Muscle layer of colon (tissue), 2 donors: ENCODE measurements around the gene ARGFX.

ENCODE experiments used
- H3K27ac ChIP-seq: one replicate; pipeline ENCODE4 v1.7.0; 2013; ENCODE audit warnings: low read depth, mild to moderate bottlenecking, low read length, moderate library complexity
- H3K27me3 ChIP-seq, 2 donors: one replicate each; pipeline ENCODE4 v1.7.0; 2013; ENCODE audit warnings: low read length in 2 of 2, mild to moderate bottlenecking in 2 of 2; ENCODE audit not compliant: insufficient read depth in 2 of 2, control insufficient read depth in 1 of 2
- H3K36me3 ChIP-seq: one replicate; pipeline ENCODE4 v1.7.0; 2013; ENCODE audit warnings: mild to moderate bottlenecking, low read length; ENCODE audit not compliant: insufficient read depth
- H3K4me1 ChIP-seq: one replicate; pipeline ENCODE4 v1.7.0; 2013; ENCODE audit warnings: mild to moderate bottlenecking, low read length; ENCODE audit not compliant: insufficient read depth
- H3K4me3 ChIP-seq, 2 donors: one replicate each; pipeline ENCODE4 v1.7.0; 2013; ENCODE audit warnings: low read length in 2 of 2, low read depth in 1 of 2, mild to moderate bottlenecking in 1 of 2, moderate library complexity in 1 of 2
- H3K9ac ChIP-seq: one replicate; pipeline ENCODE4 v1.7.0; 2013; ENCODE audit warnings: low read length
- H3K9me3 ChIP-seq: one replicate; pipeline ENCODE4 v1.7.0; 2013; ENCODE audit warnings: mild to moderate bottlenecking, low read length
- donor health status: abdominal sarcoma.
- donor health status: Adenocarcinoma of cecum.

ARGFX gene

GRCh38 chr3:121567649-121568048 is at the start of gene ARGFX:
Gene ARGFX, plus strand, starts transcription at chr3:121567949. Its CDS starts 2,765 bp downstream, at chr3:121570714.
- Histone ChIP-seq H3K36me3 (no peaks in the 10 kb centered on the region), H3K27ac (no peak within 1 kb of the TSS), H3K9me3 (no peaks in the 10 kb centered on the region), H3K4me1 (no peaks in the 10 kb centered on the region), H3K27me3 (no peaks in the 10 kb centered on the region), H3K9ac (no peak within 1 kb of the TSS), H3K4me3 (no peak within 1 kb of the TSS)

DNA sequence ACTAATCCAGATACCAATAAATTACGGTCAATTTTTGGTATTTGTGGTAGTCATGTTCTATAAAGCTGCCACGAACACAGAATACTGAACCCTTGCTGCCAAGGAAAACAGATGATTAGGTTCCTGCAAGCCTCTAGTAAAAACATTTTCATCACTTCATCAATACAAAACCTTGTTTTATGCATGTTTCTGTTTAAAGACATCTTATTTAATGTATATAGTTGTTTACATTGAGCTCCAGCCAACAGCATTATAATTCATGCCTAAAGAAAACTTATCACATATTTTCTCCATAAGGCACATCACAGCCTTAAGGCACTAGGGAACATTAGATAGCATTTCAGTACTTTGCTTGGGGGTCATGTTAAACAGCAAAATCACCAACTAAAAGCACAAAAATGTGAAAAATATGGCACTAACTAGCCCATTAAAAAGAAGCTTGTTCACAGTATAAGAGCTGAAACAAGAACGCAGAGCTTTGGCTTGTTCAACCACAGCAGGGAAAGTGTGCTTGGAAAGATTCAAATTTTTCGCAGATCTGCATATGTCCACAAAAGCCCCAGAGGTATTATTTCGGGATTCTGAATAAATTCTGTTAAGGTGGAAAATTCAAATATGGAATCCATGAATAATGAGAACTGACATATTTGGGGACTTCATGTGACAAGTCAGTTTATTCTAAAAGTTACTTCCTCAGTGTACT is 49.6 kb upstream of the ARGFX start:
- no peaks in the 10 kb centered on the region for H3K9me3 ChIP-seq
- no peaks in the 10 kb centered on the region for H3K36me3 ChIP-seq
- H3K27me3 ChIP-seq, result no peaks in the 10 kb centered on the region
- H3K9ac ChIP-seq, result no peak overlapping the region
- H3K27ac ChIP-seq, result no peak overlapping the region
- H3K4me3 ChIP-seq, result no peak overlapping the region
- no peaks in the 10 kb centered on the region for H3K4me1 ChIP-seq

- H3K4me1 ChIP-seq, result no peaks in the 10 kb centered on the region
- no peak overlapping the region for H3K9ac ChIP-seq
- no peak overlapping the region for H3K4me3 ChIP-seq
- H3K9me3 ChIP-seq, result no peaks in the 10 kb centered on the region
- no peaks in the 10 kb centered on the region for H3K36me3 ChIP-seq
- H3K27me3 ChIP-seq, result no peaks in the 10 kb centered on the region
- H3K27ac ChIP-seq, result no peak overlapping the region
Measured at GRCh38 chr3:121520510-121520909, 47.2 kb upstream of the ARGFX start.

- no peak overlapping the region for H3K27ac ChIP-seq
- no peak overlapping the region for H3K9ac ChIP-seq
- H3K27me3 ChIP-seq, result no peaks in the 10 kb centered on the region
- H3K4me1 ChIP-seq, result no peaks in the 10 kb centered on the region
- H3K4me3 ChIP-seq, result no peak overlapping the region
- no peaks in the 10 kb centered on the region for H3K36me3 ChIP-seq
- H3K9me3 ChIP-seq, result no peaks in the 10 kb centered on the region
Measured at GRCh38 chr3:121529308-121529707, 38.4 kb upstream of the ARGFX start.

DNA sequence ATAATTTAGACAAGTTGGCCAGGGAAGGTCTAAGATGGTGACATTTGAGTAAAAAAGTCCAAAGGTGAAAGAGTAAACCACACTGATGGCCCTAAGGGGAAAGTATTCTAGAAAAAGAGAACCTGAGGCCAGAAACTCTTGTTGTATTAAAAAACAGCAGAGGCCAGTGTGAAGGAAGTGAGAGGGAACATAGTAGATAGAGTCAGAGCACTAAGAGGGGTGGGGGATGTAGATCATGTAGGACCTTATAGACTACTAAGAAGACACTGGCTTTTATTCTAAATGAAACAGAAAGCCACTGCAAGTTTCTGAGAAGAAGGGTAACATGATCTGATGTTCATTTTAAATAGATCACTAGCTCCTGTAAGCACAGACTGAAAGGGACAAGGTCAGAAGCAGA is 36.5 kb upstream of the ARGFX start:
- Histone ChIP-seq H3K9me3 (no peaks in the 10 kb centered on the region), H3K27me3 (no peaks in the 10 kb centered on the region), H3K36me3 (no peaks in the 10 kb centered on the region), H3K4me1 (no peaks in the 10 kb centered on the region), H3K4me3 (no peak overlapping the region), H3K27ac (no peak overlapping the region), H3K9ac (no peak overlapping the region)

GRCh38 chr3:121542924-121543323 is 24.8 kb upstream of the ARGFX start:
- no peak overlapping the region for H3K9ac ChIP-seq
- H3K9me3 ChIP-seq, result no peaks in the 10 kb centered on the region
- no peaks in the 10 kb centered on the region for H3K27me3 ChIP-seq
- no peaks in the 10 kb centered on the region for H3K36me3 ChIP-seq
- H3K27ac ChIP-seq, result no peak overlapping the region
- peaks cover 6% of the 10 kb centered on the region for H3K4me1 ChIP-seq
- H3K4me3 ChIP-seq, result no peak overlapping the region

- Histone ChIP-seq H3K4me3 (peak overlapping the region; percentile 49 to 88), H3K9ac (no peak overlapping the region), H3K9me3 (no peaks in the 10 kb centered on the region), H3K27ac (no peak overlapping the region), H3K4me1 (peaks cover 6% of the 10 kb centered on the region), H3K27me3 (no peaks in the 10 kb centered on the region), H3K36me3 (no peaks in the 10 kb centered on the region)
Measured at GRCh38 chr3:121545049-121545573, 22.6 kb upstream of the ARGFX start.

DNA sequence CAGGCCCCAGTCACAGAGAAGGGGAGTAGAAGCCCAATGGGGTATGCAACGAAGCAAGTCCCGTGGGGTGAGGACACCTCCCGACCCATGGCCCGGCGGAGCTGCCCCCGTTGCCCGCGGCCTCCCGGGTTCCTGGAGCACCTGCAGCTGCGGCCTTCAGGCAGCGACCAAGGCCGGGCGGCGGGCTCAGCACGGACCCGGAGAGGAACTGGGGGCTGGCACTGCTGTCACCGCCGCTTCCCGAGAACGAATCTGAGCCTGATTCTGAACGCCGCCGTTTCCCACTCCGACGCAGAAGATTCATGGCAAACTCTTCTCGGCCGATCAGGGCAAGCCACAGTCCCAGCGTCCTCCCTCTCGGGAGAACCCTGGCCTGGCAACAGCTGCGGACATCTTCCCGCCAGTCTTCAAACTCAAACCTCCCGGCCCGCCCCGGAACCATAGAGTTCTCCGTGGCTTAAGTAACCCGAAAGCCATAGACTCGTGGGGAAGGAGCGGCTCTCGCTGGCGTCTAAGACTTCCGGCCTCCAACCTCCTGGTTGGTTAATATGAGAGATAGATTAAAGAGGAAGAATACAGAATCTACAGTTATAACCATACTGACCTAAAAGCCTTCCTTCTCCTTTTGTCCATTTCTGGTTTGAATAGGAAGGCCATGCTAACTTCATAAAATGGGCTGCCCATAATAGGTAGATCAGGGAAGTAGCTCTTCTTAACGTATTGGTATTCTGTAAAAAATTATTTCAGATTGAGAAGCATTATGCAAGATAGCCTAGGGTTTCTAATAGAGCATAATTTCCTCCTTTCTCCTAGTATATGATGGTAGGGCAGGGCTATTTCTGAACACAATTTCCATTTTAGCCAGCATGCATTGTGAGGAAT is 21.9 kb upstream of the ARGFX start, which contains the start of gene POLQ:
POLQ (minus strand) TSS at position 415 of the 882 bp plus-strand sequence; CDS start at position 304, 111 bp downstream.
- peaks cover 6% of the 10 kb centered on the region for H3K4me1 ChIP-seq
- H3K36me3 ChIP-seq, result no peaks in the 10 kb centered on the region
- H3K9ac ChIP-seq, result peak within 1 kb of the TSS; percentile 54
- peak within 1 kb of the TSS; percentile 49 to 88 for H3K4me3 ChIP-seq
- no peaks in the 10 kb centered on the region for H3K27me3 ChIP-seq
- no peaks in the 10 kb centered on the region for H3K9me3 ChIP-seq
- peak within 1 kb of the TSS; percentile 68 for H3K27ac ChIP-seq

DNA sequence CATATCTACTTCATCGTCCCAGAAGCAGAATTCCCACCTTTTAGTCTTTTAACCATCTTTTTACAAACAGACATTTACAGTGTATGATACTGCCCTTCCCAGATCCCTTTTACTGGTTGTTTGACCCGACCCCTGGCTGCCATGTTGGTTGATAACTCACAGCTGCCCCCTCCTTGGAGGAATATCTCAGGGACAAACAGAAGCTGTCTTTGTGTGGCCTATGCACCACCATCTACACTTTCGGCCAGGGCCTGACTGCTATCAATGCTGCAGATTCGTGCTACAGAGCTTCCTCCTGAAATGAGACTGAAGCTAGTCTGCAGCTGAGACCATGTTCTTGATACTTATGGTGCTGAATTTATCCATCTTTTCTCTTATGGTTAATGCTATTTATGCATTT is 15.4 kb upstream of the ARGFX start:
- H3K9me3 ChIP-seq, result no peaks in the 10 kb centered on the region
- no peak overlapping the region for H3K4me3 ChIP-seq
- no peaks in the 10 kb centered on the region for H3K27me3 ChIP-seq
- H3K27ac ChIP-seq, result no peak overlapping the region
- no peaks in the 10 kb centered on the region for H3K4me1 ChIP-seq
- no peak overlapping the region for H3K9ac ChIP-seq
- no peaks in the 10 kb centered on the region for H3K36me3 ChIP-seq

DNA sequence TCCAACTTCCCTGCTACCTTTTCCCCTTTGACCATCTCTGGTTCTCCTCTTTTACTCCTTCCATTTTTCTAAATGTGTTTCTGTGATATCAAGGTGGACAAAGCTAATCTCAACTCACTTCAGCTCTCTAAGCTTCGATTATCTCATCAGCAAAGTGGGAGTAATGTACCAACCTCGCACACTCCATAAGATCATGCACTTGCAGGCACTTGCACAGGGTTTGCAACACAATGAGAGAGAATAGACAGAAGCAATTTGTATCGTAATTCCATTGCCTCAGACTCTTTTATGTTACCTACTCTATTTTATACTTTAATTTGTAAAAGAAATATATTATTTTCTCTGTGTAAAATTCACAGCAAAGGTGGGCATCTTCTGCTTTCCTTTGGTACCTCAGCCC is 15.0 kb upstream of the ARGFX start:
- Histone ChIP-seq H3K4me3 (no peak overlapping the region), H3K27ac (no peak overlapping the region), H3K27me3 (no peaks in the 10 kb centered on the region), H3K9ac (no peak overlapping the region), H3K36me3 (no peaks in the 10 kb centered on the region), H3K9me3 (no peaks in the 10 kb centered on the region), H3K4me1 (no peaks in the 10 kb centered on the region)

DNA sequence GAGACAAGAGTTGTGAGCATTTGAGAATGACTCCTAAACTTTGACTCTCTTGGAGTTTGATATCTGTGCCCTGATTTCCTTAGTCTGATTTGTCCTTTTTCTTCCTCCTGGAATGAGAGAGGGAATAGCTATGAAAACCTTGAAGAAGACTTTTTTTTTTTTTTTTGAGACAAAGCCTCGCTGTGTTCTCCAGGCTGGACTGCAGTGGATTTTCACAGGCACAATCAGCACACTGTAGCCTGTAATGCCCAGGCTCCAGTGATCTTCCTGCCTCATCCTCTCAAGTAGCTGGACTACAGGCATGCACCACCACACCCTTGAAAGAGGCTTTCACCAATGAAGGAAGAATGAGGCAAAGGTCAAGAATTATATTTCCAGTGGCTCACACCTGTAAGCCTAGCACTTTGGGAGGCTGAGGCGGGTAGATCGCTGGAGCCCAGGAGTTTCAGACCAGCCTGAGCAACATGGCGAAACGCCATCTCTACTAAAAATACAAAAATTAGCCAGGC is 10.3 kb upstream of the ARGFX start:
- Histone ChIP-seq H3K36me3 (no peaks in the 10 kb centered on the region), H3K9me3 (no peaks in the 10 kb centered on the region), H3K27me3 (no peaks in the 10 kb centered on the region), H3K27ac (no peak overlapping the region), H3K4me1 (peaks cover 8% of the 10 kb centered on the region), H3K4me3 (no peak overlapping the region), H3K9ac (no peak overlapping the region)
